NCI-H2081 (cell line): ENCODE measurements around the gene GOPC.

ENCODE experiments used
- DNase-seq, 2 experiments: peaks; one replicate each; lab custom pipeline; 2025; lab: John Stamatoyannopoulos, UW

Gene GOPC

GRCh38 chr6:117514655-117515054 is 87.7 kb downstream of the GOPC start:
- no peak for DNase-seq

GRCh38 chr6:117513778-117514365 is 88.4 kb downstream of the GOPC start:
- no peak for DNase-seq

GRCh38 chr6:117512987-117513573 is 89.2 kb downstream of the GOPC start:
- DNase-seq: no peak

- no peak for DNase-seq
Observed at GRCh38 chr6:117512056-117512828, 90.1 kb downstream of the GOPC start.
